Hematopoietic multipotent progenitor cell treated with erythropoietin and hydrocortisone succinate and interleukin-3 and kit ligand, for 15 days (in vitro differentiated cells): ENCODE results near the gene NBEA.
"Not testable (repeated sequence)": the region's sequence is repeated elsewhere in the genome, so short reads cannot be mapped to it uniquely, and the experiment has no call there.

Source experiments
- DNase-seq: peaks from one replicate; pipeline ENCODE4 v3.0.0-alpha.2; 2015; ENCODE audit warnings: low spot score

Gene NBEA

DNA sequence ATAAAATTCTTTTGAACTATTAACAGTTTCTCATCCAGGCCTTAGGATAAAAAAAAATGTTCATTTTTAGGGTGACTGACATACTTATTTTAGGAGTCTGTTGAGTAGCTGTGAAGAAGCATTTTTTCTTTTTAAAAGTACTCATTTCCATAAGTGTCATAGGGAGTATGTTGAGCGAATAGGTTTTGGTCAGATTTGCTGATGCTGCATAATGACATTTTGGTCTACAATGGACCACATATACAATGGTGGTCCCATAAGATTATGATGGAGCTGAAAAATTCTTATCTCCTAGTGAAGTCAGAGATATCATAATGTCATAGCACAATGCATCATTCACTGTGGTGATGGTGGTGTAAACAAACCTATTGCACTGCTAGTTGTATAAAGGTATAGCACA, 17.4 kb downstream of the NBEA start:
- no peak for DNase-seq

DNA sequence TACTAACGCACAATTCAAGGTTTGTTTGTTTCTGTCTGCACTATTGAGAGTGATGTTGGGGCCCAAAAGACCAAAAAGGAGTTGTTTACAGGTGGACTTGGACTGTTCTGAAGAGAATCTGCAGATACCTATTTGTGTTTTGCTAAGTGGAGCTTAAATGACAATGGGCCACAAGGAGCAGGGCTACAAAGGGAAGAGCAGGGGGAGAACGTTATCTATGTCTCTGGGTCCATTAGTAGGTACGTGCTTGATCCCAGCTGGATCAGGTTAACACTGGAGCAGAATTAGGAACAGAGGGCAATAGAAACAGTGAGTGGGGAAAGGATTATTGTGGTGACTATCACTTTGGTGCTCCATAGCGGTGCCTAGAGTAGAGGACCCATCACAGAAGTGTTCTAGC, 22.5 kb downstream of the NBEA start:
- DNase-seq, result no peak

DNA sequence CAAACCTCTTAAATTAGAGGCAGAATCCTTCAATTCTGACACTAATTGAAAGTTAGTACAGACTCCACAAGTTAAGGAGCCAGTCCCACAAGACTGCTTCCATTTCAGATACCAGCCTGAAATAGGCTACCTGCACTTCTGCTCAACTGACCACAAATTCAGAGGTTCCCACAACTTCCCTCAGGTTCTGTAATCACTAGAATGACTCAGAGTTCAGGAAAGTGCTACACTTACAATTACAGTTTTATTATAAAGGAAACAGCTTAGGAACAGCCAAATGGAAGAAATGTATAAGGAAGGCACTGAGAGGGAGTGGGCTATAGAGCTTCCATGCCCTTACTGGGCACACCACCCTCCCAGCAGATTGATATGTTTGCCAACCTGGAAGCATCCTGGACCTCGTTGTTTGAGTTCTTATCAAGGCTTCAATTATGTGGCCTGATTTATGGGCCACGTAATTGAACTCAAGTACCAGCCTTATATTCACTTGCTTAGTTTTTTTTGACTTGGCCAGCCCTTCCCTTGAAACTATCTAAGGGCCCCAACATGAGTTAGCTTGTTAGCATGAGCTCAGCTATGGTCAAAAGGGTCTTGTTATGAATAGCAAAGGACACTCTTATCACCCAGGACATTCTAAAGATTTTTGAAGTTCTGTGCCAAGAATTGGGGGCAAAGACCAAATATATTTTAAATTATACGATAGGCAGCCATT, 25.9 kb downstream of the NBEA start:
- no peak for DNase-seq

DNA sequence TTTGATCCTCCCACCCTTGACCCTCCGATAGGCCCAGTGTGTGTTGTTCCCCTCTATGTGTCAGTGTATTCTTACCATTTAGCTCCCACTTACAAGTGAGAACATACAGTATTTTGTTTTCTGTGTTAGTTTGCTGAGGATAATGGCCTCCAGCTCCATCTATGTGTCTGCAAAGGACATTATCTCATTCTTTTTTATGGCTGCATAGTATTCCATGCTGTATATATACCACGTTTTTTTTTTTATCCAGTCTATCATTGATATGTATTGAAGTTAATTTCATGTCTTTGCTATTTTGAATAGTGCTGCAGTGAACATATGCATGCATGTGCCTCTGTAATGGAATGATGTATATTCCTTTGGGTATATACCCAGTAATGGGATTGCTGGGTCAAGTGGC, 27.5 kb downstream of the NBEA start:
- DNase-seq, result not testable (repeated sequence)

DNA sequence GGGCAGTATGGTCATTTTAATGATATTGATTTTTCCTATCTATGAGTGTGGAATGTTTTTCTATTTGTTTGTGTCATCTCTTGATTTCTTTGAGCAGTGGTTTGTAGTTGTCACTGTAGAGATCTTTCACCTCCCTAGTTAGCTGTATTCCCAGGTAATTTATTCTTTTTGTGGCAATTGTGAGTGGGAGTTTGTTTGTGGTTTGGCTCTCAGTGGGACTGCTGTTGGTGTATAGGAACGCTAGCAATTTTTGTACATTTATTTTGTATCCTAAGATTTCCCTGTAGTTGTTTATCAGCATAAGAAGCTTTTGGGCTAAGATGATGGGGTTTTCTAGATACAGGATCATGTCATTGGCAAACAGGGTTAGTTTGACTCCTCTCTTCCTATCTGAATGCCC, 28.9 kb downstream of the NBEA start:
- no peak for DNase-seq

DNA sequence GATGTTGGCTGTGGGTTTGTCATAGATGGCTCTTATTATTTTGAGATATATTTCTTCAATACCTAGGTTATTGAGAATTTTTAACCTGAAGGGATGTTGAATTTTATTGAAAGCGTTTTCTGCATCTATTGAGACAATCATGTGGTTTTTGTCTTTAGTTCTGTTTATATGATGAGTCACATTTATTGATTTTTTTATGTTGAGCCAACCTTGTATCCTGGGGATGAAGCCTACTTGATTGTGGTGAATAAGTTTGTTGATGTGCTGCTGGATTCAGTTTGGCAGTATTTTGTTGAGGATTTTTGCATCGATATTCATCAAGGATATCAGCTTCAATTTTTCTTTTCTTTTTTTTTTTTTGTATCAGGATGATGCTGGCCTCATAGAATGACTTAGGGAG, 29.4 kb downstream of the NBEA start:
- DNase-seq, result no peak

DNA sequence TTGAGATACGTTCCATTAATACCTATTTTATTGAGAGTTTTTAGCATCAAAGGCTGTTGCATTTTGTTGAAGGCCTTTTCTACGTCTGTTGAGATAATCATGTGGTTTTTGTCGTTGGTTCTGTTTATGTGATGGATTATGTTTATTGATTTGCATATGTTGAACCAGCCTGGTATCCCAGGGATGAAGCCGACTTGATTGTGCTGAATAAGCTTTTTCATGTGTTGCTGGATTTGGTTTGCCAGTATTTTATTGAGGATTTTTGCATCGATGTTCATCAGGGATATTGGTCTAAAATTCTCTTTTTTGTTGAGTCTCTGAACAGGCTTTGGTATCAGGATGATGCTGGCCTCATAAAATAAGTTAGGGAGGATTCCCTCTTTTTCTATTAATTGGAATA, 43.1 kb downstream of the NBEA start:
- not testable (repeated sequence) for DNase-seq

DNA sequence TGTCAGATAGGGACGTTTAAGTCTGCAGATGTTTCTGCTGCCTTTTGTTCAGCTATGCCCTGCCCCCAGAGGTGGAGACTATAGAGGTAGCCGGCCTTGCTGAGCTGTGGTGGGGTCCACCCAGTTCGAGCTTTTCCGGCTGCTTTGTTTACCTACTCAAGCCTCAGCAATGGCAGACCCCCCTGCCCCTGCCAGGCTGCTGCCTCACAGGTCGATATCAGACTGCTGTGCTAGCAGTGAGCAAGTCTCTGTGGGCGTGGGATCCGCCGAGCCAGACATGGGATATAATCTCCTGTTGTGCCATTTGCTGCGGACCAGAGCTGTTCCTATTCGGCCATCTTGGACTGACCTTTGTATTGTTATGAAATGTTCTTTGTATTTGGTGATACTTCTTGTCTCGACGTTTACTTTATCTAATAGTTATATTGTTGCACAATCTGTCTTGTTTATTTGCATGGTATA, 46.3 kb downstream of the NBEA start:
- DNase-seq, result no peak

DNA sequence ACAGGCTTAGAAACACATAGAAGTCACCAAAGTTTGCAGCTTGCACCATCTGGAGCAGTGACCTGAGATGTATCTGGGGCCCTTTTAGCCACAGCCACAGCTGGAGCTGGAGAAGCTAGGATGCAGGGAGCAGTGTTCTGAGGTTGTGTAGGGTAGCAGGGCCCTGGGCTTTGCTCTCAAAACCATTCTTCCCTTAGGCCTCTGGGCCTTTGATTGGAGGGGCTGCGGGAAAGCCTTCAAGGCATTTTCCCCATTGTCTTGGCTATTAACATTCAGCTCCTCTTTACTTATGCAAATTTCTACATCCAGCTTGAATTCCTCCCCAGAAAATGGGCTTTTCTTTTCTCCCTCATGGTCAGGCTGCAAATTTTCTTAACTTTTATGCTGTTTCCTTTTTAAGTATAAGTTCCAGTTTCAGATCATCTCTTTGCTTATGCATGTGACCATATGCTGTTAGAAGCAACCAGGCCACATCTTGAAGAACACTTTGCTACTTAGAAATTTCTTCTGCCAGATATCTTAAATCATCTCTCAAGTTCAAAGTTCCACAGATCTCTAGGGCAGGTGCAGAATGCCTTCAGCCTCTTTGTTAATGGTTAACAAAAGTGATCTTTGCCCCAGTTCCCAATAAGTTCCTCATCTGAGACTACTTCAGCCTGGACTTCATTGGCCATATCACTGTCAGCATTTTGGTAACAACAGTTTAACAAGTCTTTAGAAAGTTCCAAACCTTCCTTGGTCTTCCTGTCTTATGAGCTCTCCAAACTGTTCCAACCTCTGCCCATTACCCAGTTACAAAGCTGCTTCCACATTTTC, 48.5 kb downstream of the NBEA start:
- no peak for DNase-seq

DNA sequence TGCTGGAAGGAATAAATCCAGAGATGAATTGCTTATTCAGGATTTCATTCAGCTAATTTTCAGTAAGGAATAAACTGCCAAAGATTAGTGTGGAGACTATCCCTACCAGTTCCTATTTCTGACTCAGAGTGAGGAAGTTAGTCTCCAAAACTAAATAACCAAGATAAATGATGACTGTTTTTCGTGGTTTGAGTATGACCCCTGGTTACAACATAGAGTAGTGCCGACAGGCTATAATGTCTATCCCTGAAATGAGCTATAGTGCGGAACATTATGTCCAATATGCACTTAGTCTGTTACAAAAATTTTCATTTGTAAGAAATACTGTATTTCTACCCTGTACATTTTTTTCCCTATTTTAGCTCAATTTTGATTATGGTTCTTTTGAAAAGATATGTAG, 51.4 kb downstream of the NBEA start:
- no peak for DNase-seq

DNA sequence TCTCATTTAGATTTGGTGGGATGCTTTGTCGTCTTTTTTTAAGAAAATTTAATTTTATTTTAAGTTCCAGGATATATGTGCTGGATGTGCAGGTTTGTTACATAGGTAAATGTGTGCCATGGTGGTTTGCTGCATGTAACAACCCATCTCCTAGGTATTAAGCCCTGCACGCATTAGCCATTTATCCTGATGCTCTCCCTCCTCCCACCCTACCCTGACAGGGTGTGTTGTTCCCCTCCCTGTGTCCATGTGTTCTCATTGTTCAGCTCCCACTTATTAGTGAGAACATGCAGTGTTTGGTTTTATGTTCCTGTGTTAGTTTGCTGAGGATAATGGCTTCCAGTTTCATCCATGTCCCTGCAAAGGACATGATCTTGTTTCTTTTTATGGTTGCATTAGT, 61.7 kb downstream of the NBEA start:
- DNase-seq, result not testable (repeated sequence)

DNA sequence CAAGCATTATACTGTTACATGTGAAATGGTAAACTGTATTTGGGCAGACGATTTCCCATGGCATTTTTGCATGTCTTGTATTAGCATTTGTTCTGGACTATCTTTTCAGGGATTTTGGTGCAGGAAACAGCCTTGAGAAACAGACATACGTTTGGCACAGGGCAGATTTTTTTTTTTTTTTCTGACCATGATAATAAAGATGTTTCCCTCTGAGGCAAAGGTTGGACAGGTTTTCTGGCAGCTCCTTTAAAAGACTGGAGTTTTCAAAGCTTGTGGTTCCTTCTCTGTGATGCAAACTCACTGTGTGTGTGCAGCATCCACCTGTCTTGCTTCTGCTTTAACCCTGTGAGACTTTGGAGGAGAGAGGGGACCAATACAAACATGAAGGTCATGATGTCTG, 63.0 kb downstream of the NBEA start:
- no peak for DNase-seq

DNA sequence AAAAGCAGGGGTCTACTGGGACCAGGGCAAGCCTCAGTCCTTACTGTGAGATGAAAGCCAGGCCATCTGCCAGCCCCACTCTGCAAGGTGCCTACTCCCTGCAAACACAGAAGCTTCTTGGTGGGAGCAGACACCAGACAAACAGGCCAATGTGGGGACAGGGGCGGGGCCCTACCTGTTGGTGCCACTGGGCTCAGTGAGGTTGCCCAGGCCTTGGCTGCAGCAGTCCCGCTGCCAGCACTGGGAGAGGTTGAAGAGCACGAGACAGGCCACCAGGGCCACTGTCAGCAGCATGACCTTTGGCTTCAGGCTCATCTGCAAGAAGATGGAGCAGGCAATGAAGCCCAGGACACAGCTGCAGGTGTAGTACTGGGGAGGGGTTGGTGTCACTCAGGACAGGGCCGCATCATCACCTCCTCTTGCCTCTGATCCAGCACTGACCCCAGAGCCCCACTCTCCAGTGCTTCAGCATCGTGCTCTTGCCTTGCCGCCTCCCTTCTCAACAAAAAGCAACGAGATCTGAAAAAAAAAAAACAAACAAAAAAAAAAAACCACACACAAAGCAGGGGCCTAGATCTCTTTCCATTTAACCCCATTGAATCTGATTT, 72.6 kb downstream of the NBEA start:
- no peak for DNase-seq

DNA sequence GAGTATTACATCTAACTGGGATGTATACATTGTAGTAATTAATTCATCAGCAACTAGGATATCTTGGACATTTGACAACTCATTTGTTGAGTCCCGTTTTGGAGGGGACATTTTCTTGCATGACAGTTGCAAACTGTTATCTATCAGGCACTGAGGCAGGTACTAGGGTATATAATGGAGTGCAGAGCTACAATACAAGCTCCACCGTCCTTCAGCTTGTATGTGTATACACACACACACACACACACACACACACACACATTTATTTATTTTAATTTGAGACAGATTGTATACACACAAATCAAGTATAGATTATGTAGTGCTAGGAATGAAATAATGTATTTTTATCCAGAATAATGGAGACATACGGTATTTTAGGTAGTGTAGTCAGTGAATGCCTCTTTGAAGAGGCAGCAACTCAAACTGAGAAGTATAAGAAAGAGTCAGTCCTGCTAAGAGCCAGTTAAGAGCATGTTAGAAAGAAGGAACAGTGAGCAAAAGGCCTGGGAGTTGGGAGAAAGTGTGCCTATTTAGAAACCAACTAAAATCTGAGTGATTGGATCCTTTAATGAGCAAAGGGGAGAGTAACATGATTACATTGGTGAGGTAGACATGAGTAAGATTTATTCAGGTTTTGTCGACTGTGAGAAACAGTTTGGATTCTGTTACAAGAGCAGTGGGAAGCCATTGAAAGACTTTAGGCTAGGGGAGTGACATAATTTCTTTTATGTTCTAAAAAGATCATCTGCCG, 74.5 kb downstream of the NBEA start:
- no peak for DNase-seq

DNA sequence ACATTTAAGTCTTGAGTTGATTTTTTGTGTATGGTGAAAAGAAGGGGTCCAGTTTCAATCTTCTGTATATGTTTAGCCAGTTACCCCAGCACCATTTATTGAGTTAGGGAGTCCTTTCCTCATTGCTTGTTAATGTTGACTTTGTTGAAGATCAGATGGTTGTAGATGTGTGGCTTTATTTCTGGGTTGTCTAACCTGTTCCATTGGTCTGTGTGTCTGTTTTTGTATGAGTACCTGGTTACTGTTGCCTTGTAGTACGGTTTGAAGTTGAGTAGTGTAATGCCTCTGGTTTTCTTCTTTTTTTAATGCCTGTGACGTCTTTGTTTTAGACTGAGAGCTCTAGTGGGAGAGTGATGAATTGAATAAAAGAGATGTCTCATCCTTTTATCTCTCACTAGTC, 83.2 kb downstream of the NBEA start:
- DNase-seq, result no peak

DNA sequence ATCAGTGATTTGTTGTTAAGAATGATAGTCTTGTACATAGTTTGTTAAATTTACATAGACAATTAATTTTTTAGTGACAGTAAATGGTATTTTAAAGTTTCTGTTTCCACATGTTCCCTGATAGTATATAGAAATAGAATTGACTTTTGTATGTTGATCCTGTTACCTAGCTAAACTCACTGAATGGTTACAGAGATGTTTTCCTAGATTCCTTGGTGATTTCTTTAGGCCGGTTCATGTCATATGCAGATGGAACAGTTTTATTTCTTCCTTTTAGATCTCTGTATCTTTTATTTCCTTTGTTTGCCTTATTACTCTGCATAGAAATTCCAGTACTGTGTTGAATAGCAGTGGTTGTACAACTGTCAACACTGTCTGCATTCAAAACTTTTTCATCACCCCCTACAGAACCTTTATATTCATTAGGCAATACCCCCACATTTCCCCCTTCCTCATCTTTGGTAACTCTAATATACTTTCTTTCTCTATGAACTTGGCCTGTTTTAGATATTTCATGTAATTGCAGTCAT, 86.3 kb downstream of the NBEA start:
- no peak for DNase-seq

DNA sequence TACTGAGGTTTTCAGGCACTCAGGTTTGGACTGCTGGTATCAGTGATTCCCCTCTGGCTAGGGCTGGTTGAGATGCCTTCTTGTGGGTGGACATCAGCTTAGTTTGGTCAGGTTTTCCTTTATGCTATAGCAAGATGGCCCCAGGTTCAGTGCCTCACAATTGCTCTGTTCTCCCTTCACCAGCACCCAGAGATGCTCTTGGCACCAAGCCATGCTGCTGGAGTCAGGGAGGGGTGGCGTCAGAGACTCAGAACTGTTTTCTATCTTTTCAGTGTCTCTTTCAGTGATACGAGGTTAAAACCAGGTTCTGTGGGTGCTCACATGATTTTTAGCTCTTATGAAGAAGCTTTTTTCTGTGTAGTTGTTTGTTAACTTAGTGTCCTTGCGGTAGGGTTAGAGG, 96.9 kb downstream of the NBEA start:
- no peak for DNase-seq

DNA sequence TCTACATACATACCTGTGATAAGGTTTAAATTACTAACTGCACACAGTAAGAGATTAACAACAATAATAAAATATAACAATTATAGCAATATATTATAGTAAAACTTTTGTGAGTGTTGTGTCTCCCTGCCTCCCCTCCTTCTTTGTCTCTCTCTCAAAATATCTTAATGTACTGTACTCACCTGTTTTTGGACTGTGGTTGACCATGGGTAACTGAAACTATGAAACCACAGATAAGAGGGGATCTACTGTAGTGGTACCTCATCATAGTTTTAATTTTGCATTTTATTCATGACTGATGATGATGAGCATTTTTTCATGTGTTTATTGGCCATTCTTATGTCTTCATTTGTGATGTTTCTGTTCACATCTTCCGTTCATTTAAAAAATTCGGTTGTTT, 104.5 kb downstream of the NBEA start:
- DNase-seq, result no peak

DNA sequence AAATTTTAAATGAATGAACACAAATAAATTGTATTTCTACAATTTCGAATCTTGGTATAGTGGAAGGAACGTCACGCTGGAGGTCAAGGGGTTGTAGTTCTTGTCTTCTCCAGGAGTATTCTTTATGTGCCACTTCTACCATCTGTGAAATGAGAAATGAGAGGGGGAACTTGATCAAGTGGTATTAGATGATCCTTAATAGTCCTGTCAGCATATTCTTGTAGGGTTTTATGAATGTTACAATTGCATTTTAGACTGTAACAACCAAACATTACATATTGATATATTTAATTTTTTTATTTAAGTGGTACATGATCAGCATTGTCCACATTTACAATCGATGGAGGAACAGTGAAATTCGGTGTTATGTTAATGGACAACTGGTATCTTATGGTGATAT, 113.6 kb downstream of the NBEA start:
- DNase-seq, result no peak

DNA sequence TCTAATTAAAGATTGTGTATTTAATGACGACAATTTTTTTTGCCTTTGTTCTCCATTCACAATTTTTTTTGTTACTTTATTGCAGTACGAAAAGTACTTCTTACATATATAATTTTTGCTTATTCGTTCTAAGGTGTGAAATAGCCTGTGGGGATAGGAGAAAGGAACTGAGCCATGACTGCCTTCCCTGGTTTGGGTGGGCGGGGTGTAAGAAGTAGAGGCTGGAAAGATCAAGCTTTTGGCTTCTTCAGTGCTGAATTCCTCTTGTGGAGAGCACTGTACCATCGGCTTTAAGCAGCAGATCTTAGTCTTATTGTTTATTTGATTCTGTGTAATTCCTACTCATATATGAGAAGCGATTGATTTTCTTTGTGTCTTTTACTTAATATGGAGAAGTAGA, 115.8 kb downstream of the NBEA start:
- no peak for DNase-seq

DNA sequence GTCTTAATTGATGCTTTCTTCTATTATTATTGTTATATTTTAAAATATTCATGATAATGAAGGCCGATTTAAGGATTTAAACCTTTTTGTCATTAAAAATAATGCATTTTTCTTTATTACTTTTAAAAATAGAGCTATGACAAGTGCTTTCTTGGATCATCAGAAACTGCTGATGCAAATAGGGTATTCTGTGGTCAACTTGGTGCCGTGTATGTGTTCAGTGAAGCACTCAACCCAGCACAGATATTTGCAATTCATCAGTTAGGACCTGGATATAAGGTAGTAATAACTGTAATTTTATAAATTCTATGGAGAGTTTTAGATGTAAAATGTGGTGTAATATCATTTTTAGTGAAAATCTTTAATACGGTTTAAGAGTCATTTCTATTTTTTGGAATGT, 116.5 kb downstream of the NBEA start:
- DNase-seq, result not testable (repeated sequence)

DNA sequence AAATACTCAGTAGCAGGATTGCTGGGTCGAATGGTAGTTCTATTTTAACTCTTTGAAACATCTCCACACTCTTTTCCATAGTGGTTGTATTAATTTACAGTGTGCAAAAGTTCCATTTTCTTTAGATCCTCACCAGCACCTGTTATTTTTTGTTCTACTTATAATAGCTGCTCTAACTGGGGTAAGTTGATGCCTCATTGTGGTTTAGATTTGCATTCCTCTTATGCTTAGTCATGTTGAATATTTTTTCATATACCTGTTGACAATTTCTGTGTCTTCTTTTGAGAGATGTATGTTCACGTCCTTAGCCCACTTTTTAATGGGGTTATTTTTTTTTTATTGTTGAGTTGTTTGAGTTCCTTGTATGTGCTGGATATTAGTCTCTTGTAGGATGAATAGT, 144.6 kb downstream of the NBEA start:
- no peak for DNase-seq
